Panc1 (cell line): ENCODE measurements around the gene OR1K1. TPM values are rescaled to one million over a fixed set of nuclear protein-coding genes. Genes with fewer than 3 reads are reported as not detected.
"Not testable (repeated sequence)": the region's sequence is repeated elsewhere in the genome, so short reads cannot be mapped to it uniquely, and the experiment has no call there.

Source experiments
- ATAC-seq: fragments of 200-7000 bp; cut with Tn5 transposase; 2 replicates; pipeline ENCODE4 v1.9.1; 2020; ENCODE audit warnings: mild to moderate bottlenecking, moderate library complexity
- BruUV-seq: library from RNA; stranded (reverse); fragments of 400-500 nt; replicated peaks from 2 replicates; lab custom pipeline; 2021; lab: Mats Ljungman, UMichigan
- CTCF ChIA-PET: fragments of 300-600 bp; sonication (Branson Sonifier 250); formaldehyde crosslinking; loops from one replicate; lab custom pipeline; 2022; ENCODE audit warnings: antibody characterized with exemption; lab: Charles Lee
- POLR2A ChIA-PET: fragments of 300-600 bp; sonication (Branson Sonifier 250); formaldehyde crosslinking; loops from one replicate; lab custom pipeline; 2022; ENCODE audit warnings: antibody characterized with exemption; lab: Charles Lee
- DNase-seq: peaks from one replicate; pipeline ENCODE4 v3.0.0-alpha.2; 2010; ENCODE audit warnings: low read depth, low spot score
- H3K27ac ChIP-seq: 2 replicates; pipeline ENCODE4 v1.5.1; 2011; ENCODE audit warnings: mild to moderate bottlenecking, low read length, inconsistent platforms
- H3K27me3 ChIP-seq: fragments of 200-500 bp; sonication (Bioruptor generic); 2 replicates; pipeline ENCODE4 v1.6.0; 2014; ENCODE audit warnings: low read length, inconsistent platforms; ENCODE audit not compliant: control insufficient read depth, insufficient read depth
- H3K36me3 ChIP-seq: fragments of 200-500 bp; sonication (Bioruptor generic); 2 replicates; pipeline ENCODE4 v1.5.1; 2014; ENCODE audit warnings: inconsistent platforms, mild to moderate bottlenecking, low read length, moderate library complexity; ENCODE audit not compliant: control insufficient read depth, insufficient read depth
- H3K4me1 ChIP-seq: 2 replicates; pipeline ENCODE4 v1.5.1; 2011; ENCODE audit warnings: inconsistent platforms, mild to moderate bottlenecking, low read length, moderate library complexity; ENCODE audit not compliant: control insufficient read depth, insufficient read depth
- H3K4me3 ChIP-seq, 2 experiments: 2 replicates each; pipeline ENCODE4 v1.5.1; 2011 to 2012; ENCODE audit warnings: low read depth in 2 of 2, low read length in 2 of 2, mild to moderate bottlenecking in 2 of 2, inconsistent platforms in 1 of 2, moderate library complexity in 1 of 2
- H3K9me3 ChIP-seq: fragments of 200-500 bp; sonication (Bioruptor generic); 2 replicates; pipeline ENCODE4 v1.5.1; 2014; ENCODE audit warnings: low read depth, mild to moderate bottlenecking, inconsistent platforms, low read length, moderate library complexity; ENCODE audit not compliant: control insufficient read depth, insufficient read depth
- POLR2AphosphoS5 ChIP-seq: IDR thresholded peaks from 2 replicates; pipeline ENCODE4 v1.6.1; 2012; ENCODE audit warnings: mild to moderate bottlenecking, low read depth, low read length, moderate library complexity
- SIN3A ChIP-seq: IDR thresholded peaks from 2 replicates; pipeline ENCODE4 v1.6.1; 2012; ENCODE audit warnings: low read depth, mild to moderate bottlenecking, low read length, moderate library complexity, borderline replicate concordance; ENCODE audit not compliant: insufficient read depth
- TCF7L2 ChIP-seq: IDR thresholded peaks from 2 replicates; pipeline ENCODE4 v1.6.1; 2011; ENCODE audit warnings: mild to moderate bottlenecking, low read depth, low read length, inconsistent platforms
- in situ Hi-C: cut with HindIII; loops from 2 replicates; pipeline ENCODE4 v1.10.0; 2016; ENCODE audit warnings: low sequenced_read_pairs, low pct_unique_long_range_greater_than_20kb
- intact Hi-C: fragments of 100-400 bp; cut with micrococcal nuclease; formaldehyde crosslinking; loops from one replicate; pipeline ENCODE4 v1.10.0; 2022; ENCODE audit not compliant: unreplicated experiment
- total RNA-seq: library from RNA; stranded (reverse); gene quantifications from one replicate; pipeline ENCODE4 v1.2.1, GENCODE V29; 2021; ENCODE audit not compliant: unreplicated experiment
- TF ChIP-seq, protein P1 (sequence below): fragments of 450-650 bp; IDR thresholded peaks from 2 replicates; pipeline ENCODE4 v1.5.1; 2017; ENCODE audit warnings: mild to moderate bottlenecking
- TF ChIP-seq, protein P2 (sequence below), 2 experiments: IDR thresholded peaks; 2 replicates each; pipeline ENCODE4 v1.6.1; 2011 to 2012; ENCODE audit warnings: low read depth in 2 of 2, control low read depth in 1 of 2, low read length in 1 of 2, mild to moderate bottlenecking in 1 of 2, moderate library complexity in 1 of 2; ENCODE audit not compliant: insufficient read depth in 1 of 2

Gene OR1K1
- total RNA-seq, 1 experiment from 2014 or later = not detected

DNA sequence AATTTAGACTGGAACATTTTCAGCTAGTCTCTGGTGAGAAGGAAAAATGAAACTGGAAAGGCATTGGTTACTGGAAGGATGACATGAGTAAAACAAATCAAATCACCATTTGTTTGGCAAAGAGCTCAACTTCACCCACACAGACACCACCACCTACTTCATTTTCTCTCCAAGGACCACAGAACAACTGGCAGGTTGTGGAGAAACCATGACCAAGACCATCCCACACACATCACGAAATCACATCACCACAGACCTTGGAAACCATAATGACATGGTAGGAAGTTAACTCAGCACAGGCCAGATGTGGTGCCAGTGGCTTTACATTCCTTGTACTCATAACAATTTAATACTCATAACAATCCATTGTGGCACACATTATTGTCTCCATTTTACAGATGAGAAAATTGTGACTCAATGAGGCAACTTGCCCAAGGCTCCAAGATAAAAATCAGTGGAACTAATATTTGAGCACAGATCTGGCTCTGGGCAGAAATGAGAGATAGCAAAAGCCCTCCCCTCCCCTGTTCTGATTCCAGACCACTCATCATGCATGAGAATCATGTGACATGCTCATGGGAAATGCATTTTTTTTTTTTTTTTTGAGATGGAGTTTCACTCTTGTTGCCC, 7.5 kb downstream of the OR1K1 start:
- intact Hi-C loops = no loop called here
- TF ChIP-seq, protein P1, sequence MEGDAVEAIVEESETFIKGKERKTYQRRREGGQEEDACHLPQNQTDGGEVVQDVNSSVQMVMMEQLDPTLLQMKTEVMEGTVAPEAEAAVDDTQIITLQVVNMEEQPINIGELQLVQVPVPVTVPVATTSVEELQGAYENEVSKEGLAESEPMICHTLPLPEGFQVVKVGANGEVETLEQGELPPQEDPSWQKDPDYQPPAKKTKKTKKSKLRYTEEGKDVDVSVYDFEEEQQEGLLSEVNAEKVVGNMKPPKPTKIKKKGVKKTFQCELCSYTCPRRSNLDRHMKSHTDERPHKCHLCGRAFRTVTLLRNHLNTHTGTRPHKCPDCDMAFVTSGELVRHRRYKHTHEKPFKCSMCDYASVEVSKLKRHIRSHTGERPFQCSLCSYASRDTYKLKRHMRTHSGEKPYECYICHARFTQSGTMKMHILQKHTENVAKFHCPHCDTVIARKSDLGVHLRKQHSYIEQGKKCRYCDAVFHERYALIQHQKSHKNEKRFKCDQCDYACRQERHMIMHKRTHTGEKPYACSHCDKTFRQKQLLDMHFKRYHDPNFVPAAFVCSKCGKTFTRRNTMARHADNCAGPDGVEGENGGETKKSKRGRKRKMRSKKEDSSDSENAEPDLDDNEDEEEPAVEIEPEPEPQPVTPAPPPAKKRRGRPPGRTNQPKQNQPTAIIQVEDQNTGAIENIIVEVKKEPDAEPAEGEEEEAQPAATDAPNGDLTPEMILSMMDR = no peak
- TF ChIP-seq POLR2AphosphoS5 = no peak
- TF ChIP-seq, protein P2, sequence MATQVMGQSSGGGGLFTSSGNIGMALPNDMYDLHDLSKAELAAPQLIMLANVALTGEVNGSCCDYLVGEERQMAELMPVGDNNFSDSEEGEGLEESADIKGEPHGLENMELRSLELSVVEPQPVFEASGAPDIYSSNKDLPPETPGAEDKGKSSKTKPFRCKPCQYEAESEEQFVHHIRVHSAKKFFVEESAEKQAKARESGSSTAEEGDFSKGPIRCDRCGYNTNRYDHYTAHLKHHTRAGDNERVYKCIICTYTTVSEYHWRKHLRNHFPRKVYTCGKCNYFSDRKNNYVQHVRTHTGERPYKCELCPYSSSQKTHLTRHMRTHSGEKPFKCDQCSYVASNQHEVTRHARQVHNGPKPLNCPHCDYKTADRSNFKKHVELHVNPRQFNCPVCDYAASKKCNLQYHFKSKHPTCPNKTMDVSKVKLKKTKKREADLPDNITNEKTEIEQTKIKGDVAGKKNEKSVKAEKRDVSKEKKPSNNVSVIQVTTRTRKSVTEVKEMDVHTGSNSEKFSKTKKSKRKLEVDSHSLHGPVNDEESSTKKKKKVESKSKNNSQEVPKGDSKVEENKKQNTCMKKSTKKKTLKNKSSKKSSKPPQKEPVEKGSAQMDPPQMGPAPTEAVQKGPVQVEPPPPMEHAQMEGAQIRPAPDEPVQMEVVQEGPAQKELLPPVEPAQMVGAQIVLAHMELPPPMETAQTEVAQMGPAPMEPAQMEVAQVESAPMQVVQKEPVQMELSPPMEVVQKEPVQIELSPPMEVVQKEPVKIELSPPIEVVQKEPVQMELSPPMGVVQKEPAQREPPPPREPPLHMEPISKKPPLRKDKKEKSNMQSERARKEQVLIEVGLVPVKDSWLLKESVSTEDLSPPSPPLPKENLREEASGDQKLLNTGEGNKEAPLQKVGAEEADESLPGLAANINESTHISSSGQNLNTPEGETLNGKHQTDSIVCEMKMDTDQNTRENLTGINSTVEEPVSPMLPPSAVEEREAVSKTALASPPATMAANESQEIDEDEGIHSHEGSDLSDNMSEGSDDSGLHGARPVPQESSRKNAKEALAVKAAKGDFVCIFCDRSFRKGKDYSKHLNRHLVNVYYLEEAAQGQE (IDR thresholded peaks at IDR 0.05; ENCODE audit: insufficient read depth in 1 of 2, low read depth in 2 of 2, low read length in 1 of 2) = no peak
- no peak for ATAC-seq
- H3K4me3 ChIP-seq = no peak overlapping the region
- ChIA-PET CTCF (no interaction called here), POLR2A (no interaction called here)
- in situ Hi-C loops = no loop called here
- BruUV-seq = no TSS peak
- DNase-seq = no peak
- H3K9me3 ChIP-seq = no peaks in the 10 kb centered on the region
- no peaks in the 10 kb centered on the region for H3K27me3 ChIP-seq
- no peaks in the 10 kb centered on the region for H3K4me1 ChIP-seq
- H3K27ac ChIP-seq = no peak overlapping the region
- no peaks in the 10 kb centered on the region for H3K36me3 ChIP-seq

DNA sequence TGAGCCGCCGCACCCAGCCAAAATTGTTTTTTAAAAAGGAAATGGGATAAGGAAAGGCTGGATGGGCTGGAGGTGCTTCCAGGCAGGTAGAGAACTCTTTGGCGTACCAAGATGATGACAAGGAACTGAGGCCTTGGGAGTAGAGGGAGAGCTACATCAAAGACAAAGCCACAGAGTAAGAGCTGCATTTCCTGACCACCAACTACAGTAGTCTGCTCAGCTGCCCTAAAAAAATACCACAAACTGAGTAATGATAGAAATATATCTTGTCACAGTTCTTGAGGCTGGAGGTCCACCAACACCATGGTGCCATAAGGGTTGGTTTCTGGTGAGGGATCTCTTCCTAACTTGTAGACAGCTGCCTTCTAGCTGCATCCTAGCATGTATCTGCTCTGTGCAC, 8.2 kb downstream of the OR1K1 start:
- no peak overlapping the region for H3K4me3 ChIP-seq
- DNase-seq (no peak), ATAC-seq (no peak)
- intact Hi-C loops = no loop called here
- H3K4me1 ChIP-seq = no peaks in the 10 kb centered on the region
- POLR2A ChIA-PET = no interaction called here
- CTCF ChIA-PET = interaction anchor here (0.6 to 1.0 kb wide), 2 partner anchors 310 to 354 kb away, joined by 3 to 5 read pairs; no protein-coding TSS in a partner anchor
- H3K27me3 ChIP-seq = no peaks in the 10 kb centered on the region
- H3K36me3 ChIP-seq = no peaks in the 10 kb centered on the region
- no TSS peak for BruUV-seq
- H3K27ac ChIP-seq = no peak overlapping the region
- H3K9me3 ChIP-seq = no peaks in the 10 kb centered on the region
- in situ Hi-C loops = no loop called here
- TF ChIP-seq, protein P2 (IDR thresholded peaks at IDR 0.05; ENCODE audit: insufficient read depth in 1 of 2, low read depth in 2 of 2, low read length in 1 of 2) = no peak
- TF ChIP-seq, protein P1 = no peak
- TF ChIP-seq TCF7L2 (no peak), POLR2AphosphoS5 (no peak), SIN3A (no peak)

DNA sequence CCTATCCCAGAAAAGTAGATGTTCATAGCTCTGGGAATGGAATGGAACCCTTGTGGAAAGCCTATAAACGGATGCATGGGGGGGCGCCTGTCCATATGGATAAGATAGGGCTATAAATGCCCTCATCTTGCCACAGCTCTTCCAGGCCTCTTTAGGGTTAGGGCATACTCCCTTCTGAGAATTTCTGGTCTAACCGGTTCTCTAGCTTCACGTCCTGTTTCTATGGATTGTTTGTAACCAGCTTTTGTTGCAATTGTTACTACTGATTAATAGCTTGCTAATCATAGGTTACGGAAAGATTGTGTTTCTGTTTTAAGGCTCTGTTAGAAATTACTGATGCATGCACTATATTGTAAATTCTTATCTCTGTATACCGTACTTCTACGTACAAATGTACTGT, 9.3 kb downstream of the OR1K1 start:
- CTCF ChIA-PET = interaction anchor here (1.0 kb wide), 1 partner anchor 311 kb away, joined by 3 read pairs; no protein-coding TSS in a partner anchor
- H3K36me3 ChIP-seq, H3K27ac ChIP-seq, H3K4me1 ChIP-seq, BruUV-seq, in situ Hi-C loops, DNase-seq, H3K4me3 ChIP-seq, H3K27me3 ChIP-seq, intact Hi-C loops, POLR2A ChIA-PET, ATAC-seq, H3K9me3 ChIP-seq: not testable (repeated sequence)
